BLaER1 (cell line): ENCODE data around the gene NUDT16L1.

Source experiments
- H3K27ac ChIP-seq: shearing (Covaris generic); formaldehyde crosslinking; 2 replicates; pipeline ENCODE4 v1.8.1; 2022
- H3K27me3 ChIP-seq: shearing (Covaris generic); formaldehyde crosslinking; 2 replicates; pipeline ENCODE4 v1.8.1; 2022
- H3K36me3 ChIP-seq: shearing (Covaris generic); formaldehyde crosslinking; 2 replicates; pipeline ENCODE4 v1.8.1; 2022
- H3K4me1 ChIP-seq: shearing (Covaris generic); formaldehyde crosslinking; 2 replicates; pipeline ENCODE4 v1.8.1; 2022
- H3K4me2 ChIP-seq: shearing (Covaris generic); formaldehyde crosslinking; 2 replicates; pipeline ENCODE4 v1.8.1; 2022
- H3K4me3 ChIP-seq: shearing (Covaris generic); formaldehyde crosslinking; 2 replicates; pipeline ENCODE4 v1.8.1; 2022
- H3K9ac ChIP-seq: shearing (Covaris generic); formaldehyde crosslinking; 2 replicates; pipeline ENCODE4 v1.8.1; 2022
- H3K9me3 ChIP-seq: shearing (Covaris generic); formaldehyde crosslinking; 2 replicates; pipeline ENCODE4 v1.8.1; 2022
- H4K20me1 ChIP-seq: shearing (Covaris generic); formaldehyde crosslinking; 2 replicates; pipeline ENCODE4 v1.8.1; 2022
- Cebpa-rat ChIP-seq: shearing (Covaris generic); IDR thresholded peaks from 2 replicates; pipeline ENCODE4 v1.8.1; 2022

The NUDT16L1 gene

DNA sequence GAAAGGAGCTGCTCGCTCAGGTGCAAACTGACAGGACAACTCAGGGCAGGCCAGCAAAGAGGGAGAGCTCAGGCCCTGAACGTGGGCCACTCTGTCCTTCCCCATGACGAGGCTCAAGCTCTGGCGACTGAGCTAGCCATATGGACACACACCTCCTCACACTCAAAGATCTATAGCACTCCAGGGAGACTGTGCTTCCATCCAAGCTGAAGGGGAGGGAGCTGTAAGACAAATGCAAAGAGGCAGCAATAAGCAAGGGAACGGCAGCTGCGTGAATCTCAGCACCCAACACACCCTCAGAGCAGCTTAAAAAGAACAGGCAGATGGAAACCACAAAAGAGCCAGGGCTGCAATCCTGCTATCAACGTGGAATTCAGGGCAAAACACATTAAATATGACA is 13.5 kb downstream of the NUDT16L1 start:
- no peak overlapping the region for H3K27ac ChIP-seq
- H3K4me3 ChIP-seq, result no peak overlapping the region
- H3K36me3 ChIP-seq, result peaks cover 81% of the 10 kb centered on the region
- H3K4me1 ChIP-seq, result peaks cover 5% of the 10 kb centered on the region; the same call in 1 of the 2 replicates
- H3K9ac ChIP-seq, result 0 out of 2 replicates have a peak overlapping the region, but pooled peaks have one; percentile 34
- H3K4me2 ChIP-seq, result no peak overlapping the region
- TF ChIP-seq Cebpa-rat, result no peak
- H3K9me3 ChIP-seq, result no peaks in the 10 kb centered on the region
- H3K27me3 ChIP-seq, result no peaks in the 10 kb centered on the region
- no peaks in the 10 kb centered on the region for H4K20me1 ChIP-seq

DNA sequence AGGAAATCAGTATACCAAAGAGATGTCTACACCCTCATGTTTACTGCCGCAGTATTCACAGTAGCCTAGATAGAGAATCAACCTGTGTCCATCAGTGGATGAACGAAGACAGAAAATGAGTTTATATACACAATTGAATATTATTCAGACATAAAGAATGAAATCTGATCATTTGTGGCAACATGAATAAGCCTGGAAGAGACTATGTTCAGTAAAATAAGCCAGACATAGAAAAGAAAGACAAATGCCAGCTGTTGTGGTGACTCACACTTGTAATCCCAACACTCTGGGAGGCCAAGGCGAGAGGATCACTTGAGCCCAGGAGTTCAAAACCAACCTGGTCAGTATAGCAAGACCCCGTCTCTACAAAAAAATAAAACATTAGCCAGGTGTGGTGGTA is 16.1 kb downstream of the NUDT16L1 start:
- no peak overlapping the region for H3K9ac ChIP-seq
- H3K9me3 ChIP-seq, result no peaks in the 10 kb centered on the region
- H3K36me3 ChIP-seq, result peaks cover 80% of the 10 kb centered on the region
- no peak overlapping the region for H3K4me3 ChIP-seq
- no peak overlapping the region for H3K4me2 ChIP-seq
- no peak for TF ChIP-seq Cebpa-rat
- no peaks in the 10 kb centered on the region for H3K4me1 ChIP-seq
- no peaks in the 10 kb centered on the region for H3K27me3 ChIP-seq
- no peaks in the 10 kb centered on the region for H4K20me1 ChIP-seq
- H3K27ac ChIP-seq, result no peak overlapping the region

DNA sequence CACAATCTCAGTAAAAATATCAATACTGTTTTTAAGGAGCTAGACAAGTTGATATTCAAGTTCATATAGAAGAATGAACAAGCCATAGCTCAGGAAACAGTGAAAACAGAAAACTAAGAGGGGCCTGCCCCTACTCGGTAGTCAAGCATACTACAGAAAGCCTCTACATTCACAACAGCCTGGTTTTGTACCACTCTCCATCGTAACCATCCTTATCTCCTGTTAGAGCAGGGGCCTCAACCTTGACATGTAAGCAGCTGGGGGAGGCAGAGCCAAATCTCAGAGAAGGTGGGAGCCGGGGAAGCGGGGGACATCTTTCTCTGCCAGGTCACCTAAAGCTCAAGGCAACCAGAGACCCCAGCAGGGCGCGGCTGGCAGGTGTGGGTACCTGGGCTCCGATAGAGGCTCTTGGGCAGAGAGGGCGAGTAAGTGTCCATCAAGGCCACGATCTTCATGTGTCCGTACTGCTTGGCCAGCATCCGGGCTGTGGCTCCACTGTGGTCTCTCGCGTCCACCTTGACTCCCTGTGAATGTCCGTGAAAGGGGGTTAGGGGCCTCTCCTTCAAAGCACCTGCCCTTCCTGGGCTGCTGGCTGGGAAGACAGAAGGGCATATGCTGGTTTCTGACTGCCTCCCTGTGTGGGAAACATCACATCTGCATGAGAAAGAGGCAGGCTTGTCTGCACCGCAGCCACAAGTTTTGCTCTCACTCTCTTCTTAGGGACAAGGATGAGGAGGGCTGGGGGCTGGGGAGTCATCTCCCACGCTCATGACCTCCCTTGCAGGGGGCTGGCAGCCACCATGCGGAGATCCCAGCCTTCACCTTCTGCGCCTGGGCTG is 20.5 kb downstream of the NUDT16L1 start:
- H3K27ac ChIP-seq, result no peak overlapping the region
- H3K4me2 ChIP-seq, result no peak overlapping the region
- H3K36me3 ChIP-seq, result peaks cover 68% of the 10 kb centered on the region
- H3K9me3 ChIP-seq, result no peaks in the 10 kb centered on the region
- TF ChIP-seq Cebpa-rat, result no peak
- peaks cover 6% of the 10 kb centered on the region; the same call in 1 of the 2 replicates for H3K4me1 ChIP-seq
- no peak overlapping the region for H3K9ac ChIP-seq
- H3K4me3 ChIP-seq, result no peak overlapping the region
- no peaks in the 10 kb centered on the region for H3K27me3 ChIP-seq
- peaks cover 7% of the 10 kb centered on the region; the same call in 1 of the 2 replicates for H4K20me1 ChIP-seq

- H3K4me2 ChIP-seq, result no peak overlapping the region
- H3K9me3 ChIP-seq, result no peaks in the 10 kb centered on the region
- no peaks in the 10 kb centered on the region for H3K27me3 ChIP-seq
- H3K4me1 ChIP-seq, result peaks cover 14% of the 10 kb centered on the region; the same call in 1 of the 2 replicates
- no peak for TF ChIP-seq Cebpa-rat
- no peak overlapping the region for H3K4me3 ChIP-seq
- peaks cover 10% of the 10 kb centered on the region; the same call in 1 of the 2 replicates for H4K20me1 ChIP-seq
- no peak overlapping the region for H3K27ac ChIP-seq
- peaks cover 57% of the 10 kb centered on the region for H3K36me3 ChIP-seq
- H3K9ac ChIP-seq, result no peak overlapping the region
Measured at GRCh38 chr16:4714996-4715395, 21.6 kb downstream of the NUDT16L1 start.

GRCh38 chr16:4718466-4718865 is 25.1 kb downstream of the NUDT16L1 start:
- 0 out of 2 replicates have a peak overlapping the region, but pooled peaks have one; percentile 18 for H3K4me2 ChIP-seq
- peak overlapping the region; percentile 5; the same call in 1 of the 2 replicates for H3K27ac ChIP-seq
- TF ChIP-seq Cebpa-rat, result no peak
- H4K20me1 ChIP-seq, result peaks cover 10% of the 10 kb centered on the region; the same call in 1 of the 2 replicates
- H3K9me3 ChIP-seq, result no peaks in the 10 kb centered on the region
- no peaks in the 10 kb centered on the region for H3K27me3 ChIP-seq
- H3K4me1 ChIP-seq, result peaks cover 14% of the 10 kb centered on the region; the same call in 1 of the 2 replicates
- H3K36me3 ChIP-seq, result peaks cover 45% of the 10 kb centered on the region
- H3K4me3 ChIP-seq, result no peak overlapping the region
- 0 out of 2 replicates have a peak overlapping the region, but pooled peaks have one; percentile 29 for H3K9ac ChIP-seq

- Histone ChIP-seq H3K27ac (no peak overlapping the region), H4K20me1 (peaks cover 20% of the 10 kb centered on the region; the same call in 1 of the 2 replicates), H3K36me3 (peaks cover 51% of the 10 kb centered on the region), H3K4me3 (no peak overlapping the region), H3K27me3 (no peaks in the 10 kb centered on the region), H3K9ac (no peak overlapping the region), H3K4me2 (no peak overlapping the region), H3K9me3 (no peaks in the 10 kb centered on the region), H3K4me1 (peaks cover 14% of the 10 kb centered on the region; the same call in 1 of the 2 replicates)
- TF ChIP-seq Cebpa-rat, result no peak
Measured at GRCh38 chr16:4723071-4723767, 29.9 kb downstream of the NUDT16L1 start.

DNA sequence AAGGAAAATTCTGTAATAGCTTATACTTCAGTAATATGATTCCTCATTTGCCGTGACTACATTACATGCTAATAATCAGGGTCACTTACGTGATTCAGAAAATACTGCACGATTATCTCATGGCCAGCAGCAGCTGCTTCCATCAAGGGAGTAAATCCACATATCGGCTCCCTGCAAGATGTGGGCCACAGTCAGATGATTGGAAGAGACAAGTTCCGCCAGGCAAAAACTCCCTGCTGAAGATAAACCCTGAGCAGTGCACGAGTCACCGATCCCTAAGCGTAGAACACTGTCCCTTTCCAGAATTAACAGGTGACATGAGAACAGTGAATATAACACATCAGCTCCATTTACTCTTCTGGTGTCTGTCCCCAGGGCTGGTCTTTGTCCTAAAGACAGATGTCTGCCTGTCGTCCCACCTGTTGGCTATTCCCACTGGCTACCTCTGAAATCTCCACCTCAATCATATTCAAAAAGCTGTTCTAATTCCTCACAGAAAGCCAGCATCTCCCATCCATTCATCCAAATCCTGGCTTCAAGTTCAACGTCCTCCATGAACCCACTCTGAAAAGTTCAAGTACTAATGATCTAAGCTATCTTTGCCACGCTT is 31.4 kb downstream of the NUDT16L1 start:
- H3K4me2 ChIP-seq, result no peak overlapping the region
- no peak overlapping the region for H3K9ac ChIP-seq
- no peak overlapping the region for H3K27ac ChIP-seq
- peaks cover 67% of the 10 kb centered on the region for H3K36me3 ChIP-seq
- no peak overlapping the region for H3K4me3 ChIP-seq
- H3K9me3 ChIP-seq, result no peaks in the 10 kb centered on the region
- no peak for TF ChIP-seq Cebpa-rat
- no peaks in the 10 kb centered on the region for H3K4me1 ChIP-seq
- no peaks in the 10 kb centered on the region for H3K27me3 ChIP-seq
- 0 out of 2 replicates have a peak, but pooled peaks cover 18% of the 10 kb centered on the region for H4K20me1 ChIP-seq

- Histone ChIP-seq H3K4me2 (no peak overlapping the region), H3K4me1 (no peaks in the 10 kb centered on the region), H4K20me1 (0 out of 2 replicates have a peak, but pooled peaks cover 18% of the 10 kb centered on the region), H3K27me3 (no peaks in the 10 kb centered on the region), H3K4me3 (no peak overlapping the region), H3K9ac (no peak overlapping the region), H3K27ac (no peak overlapping the region), H3K9me3 (no peaks in the 10 kb centered on the region), H3K36me3 (peaks cover 82% of the 10 kb centered on the region)
- no peak for TF ChIP-seq Cebpa-rat
Measured at GRCh38 chr16:4726616-4727015, 33.3 kb downstream of the NUDT16L1 start.

DNA sequence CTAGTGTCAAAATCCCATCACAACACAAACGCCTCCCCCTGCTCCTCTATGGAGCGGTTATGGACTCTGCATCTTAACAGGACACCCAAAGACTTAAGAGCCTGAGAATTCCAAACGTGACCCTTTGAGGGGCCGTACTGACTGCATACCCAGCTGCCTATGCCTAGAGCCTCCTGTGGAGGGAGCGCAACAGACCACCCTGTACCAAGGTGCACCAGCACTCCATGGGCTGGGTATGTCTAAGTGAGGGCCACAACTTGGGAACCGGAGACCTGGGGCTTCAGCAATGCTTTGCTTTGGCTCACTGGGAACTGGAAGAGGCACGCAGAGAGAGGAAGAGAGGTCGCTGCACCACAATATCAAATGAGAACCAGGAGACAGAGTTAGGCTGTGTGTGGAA is 35.3 kb downstream of the NUDT16L1 start:
- no peak overlapping the region; the same call in 1 of the 2 replicates for H3K9ac ChIP-seq
- no peaks in the 10 kb centered on the region for H3K9me3 ChIP-seq
- no peak overlapping the region for H3K4me3 ChIP-seq
- H3K36me3 ChIP-seq, result peaks cover 67% of the 10 kb centered on the region
- H4K20me1 ChIP-seq, result 0 out of 2 replicates have a peak, but pooled peaks cover 18% of the 10 kb centered on the region
- H3K27ac ChIP-seq, result no peak overlapping the region
- no peaks in the 10 kb centered on the region for H3K27me3 ChIP-seq
- peaks cover 9% of the 10 kb centered on the region for H3K4me1 ChIP-seq
- TF ChIP-seq Cebpa-rat, result no peak
- H3K4me2 ChIP-seq, result no peak overlapping the region
